GM12801 (cell line): Measurements from ENCODE around the gene TSSC4.

Experiments
- TF ChIP-seq, protein P1 (sequence below): IDR thresholded peaks from one replicate; pipeline ENCODE4 v1.5.1; 2011; ENCODE audit warnings: control low read depth; ENCODE audit not compliant: insufficient read length; ENCODE audit errors: extremely low read depth

The TSSC4 gene

DNA sequence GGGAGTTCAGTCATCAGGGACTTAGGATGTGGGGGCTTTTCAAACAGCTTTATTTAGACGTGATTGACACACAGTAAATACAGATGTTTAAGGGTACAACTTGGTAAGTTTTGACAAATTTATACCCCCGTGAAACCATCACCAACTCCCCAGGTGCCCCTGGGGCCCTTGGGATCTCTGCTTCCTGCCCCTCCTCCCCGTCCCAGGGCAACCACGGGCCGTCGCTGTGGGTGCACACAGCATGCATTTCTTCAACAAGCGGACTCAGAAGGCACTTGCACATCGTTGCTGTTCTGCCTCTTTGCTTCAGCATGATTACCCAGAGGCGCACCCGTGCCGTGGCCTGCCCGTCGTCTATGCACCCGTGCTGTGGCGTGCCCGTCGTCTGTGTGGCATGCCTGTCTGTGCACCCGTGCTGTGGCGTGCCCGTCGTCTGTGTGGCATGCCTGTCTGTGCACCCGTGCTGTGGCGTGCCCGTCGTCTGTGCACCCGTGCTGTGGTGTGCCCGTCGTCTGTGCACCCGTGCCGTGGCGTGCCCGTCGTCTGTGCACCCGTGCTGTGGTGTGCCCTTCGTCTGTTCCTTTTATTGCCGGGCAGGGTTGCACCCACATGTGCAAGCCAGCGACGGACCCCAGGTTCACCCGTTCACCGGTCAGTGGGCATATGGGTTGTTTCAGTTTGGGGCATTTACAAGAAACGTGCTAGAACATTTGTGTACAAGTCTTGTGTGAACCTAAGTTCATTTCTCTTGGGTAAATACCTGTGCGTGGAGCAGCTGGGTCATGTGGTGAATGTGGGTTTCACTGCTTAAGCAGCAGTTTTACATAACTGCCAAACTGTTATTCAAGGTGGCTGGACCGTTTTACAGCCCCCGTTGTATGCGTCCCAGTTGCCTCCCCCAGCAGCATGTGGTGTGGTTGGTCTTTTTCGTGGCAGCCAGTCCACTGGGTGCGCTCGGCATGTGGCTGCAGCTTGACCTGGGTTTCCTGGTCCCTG lies 15.1 kb upstream of the TSSC4 start:
- TF ChIP-seq, protein P1, sequence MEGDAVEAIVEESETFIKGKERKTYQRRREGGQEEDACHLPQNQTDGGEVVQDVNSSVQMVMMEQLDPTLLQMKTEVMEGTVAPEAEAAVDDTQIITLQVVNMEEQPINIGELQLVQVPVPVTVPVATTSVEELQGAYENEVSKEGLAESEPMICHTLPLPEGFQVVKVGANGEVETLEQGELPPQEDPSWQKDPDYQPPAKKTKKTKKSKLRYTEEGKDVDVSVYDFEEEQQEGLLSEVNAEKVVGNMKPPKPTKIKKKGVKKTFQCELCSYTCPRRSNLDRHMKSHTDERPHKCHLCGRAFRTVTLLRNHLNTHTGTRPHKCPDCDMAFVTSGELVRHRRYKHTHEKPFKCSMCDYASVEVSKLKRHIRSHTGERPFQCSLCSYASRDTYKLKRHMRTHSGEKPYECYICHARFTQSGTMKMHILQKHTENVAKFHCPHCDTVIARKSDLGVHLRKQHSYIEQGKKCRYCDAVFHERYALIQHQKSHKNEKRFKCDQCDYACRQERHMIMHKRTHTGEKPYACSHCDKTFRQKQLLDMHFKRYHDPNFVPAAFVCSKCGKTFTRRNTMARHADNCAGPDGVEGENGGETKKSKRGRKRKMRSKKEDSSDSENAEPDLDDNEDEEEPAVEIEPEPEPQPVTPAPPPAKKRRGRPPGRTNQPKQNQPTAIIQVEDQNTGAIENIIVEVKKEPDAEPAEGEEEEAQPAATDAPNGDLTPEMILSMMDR = no peak

GRCh38 chr11:2386591-2386990 lies 14.0 kb upstream of the TSSC4 start:
- TF ChIP-seq, protein P1 = no peak

GRCh38 chr11:2387266-2387987 lies 13.1 kb upstream of the TSSC4 start:
- TF ChIP-seq, protein P1 = no peak

DNA sequence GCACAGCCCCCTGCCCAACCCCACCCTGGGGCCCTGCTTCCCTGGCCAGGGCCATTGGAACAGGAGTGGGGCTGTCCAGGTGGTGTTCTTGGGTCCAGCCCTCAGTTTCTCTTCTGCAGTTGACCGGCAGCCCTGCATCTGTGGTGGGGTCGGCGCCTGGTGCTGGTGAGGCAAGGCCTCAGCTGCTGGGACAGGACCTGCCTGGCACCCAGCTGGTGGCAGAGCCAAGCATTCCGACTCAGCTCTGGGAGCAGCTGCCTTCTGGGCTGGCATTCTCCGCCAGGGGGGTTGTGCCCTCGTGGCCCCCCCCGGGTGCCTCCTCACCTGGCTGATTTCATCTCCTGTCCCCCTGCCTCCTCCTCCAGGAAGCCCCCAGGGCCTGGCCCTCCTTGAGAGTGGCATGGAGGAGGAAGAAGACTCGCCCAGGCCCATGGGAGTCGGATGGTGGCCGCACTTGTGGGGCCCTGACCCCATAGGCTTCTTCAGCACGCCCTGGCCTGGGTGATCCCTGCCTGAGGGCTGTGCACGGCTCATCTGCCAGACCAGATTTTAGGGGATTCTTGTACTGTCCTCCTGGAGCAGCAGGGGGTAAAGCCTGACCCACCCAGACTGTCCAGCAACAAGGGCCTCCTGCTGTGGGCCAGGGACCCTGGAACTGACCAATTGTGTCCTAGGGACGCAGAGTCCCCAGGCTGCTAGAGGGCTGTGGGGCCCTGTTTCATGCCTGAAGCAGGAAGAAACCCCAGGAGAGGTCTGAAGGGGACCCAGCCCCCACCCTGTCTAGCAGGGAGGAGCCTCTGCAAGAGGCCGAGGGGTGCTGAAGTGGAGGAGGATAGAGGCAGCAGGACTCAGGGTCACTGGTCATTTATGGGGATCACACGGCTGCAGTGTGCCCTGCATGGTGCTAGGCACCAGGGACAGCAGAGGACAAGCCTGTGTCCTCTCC lies 11.8 kb upstream of the TSSC4 start:
- TF ChIP-seq, protein P1 = no peak

DNA sequence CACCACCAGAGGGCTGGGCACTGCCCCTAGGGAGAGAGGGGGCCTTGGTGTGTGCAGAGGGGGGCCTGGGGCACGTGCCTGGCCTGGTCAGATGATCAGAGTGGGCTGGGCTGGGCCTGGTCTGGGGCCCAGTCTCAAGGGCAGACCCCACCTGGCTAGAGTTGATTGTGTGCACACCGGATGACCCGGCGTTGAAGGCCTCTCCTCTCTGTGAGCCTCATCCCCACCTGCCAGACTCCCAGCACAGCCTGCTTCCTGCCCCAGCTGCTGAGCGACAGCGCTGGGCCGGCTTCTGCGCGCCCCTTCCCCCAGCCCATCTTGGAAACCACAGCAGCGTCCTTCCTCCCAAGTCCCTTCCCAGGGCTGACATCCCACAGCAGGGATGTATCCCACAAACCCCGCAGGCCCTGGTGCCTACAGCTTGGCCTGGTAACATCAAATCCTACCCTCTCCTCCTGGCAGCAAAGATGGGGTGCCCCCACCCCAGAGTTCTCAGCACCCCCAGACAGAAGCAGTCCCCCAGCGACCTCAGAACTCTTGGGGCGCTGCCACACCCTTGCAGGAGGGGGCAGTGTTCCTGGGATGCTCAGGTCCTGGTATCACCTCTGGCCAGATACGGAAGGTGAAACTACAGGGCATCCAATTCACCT lies 11.0 kb upstream of the TSSC4 start:
- TF ChIP-seq, protein P1 = no peak

DNA sequence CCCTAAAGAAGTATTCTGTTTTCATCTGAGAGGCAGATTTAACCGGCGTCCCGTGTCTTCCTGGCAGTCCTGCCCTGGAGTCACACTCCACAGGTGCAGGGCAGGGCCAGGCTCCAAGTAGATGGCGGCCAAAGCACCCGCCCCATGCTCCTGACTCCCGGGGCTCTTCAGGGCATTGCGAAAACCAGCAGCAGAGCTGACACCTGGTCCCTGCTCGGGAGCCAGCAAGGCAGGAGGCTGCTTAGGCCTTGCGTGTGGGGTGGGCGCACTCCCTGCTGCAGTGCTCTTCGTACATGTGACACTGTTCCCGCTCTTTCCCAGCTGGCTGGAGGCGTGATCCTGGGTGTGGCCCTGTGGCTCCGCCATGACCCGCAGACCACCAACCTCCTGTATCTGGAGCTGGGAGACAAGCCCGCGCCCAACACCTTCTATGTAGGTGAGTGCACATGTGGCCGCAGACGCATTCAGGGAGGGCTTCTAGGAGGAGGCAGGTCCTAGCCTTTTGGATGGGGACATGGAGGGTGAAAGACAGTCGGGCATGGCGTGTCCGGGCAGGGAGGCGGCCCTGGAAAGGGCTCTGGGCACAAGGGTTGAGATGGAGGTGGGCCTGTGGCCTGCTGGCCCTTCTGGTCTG lies 10.3 kb upstream of the TSSC4 start:
- TF ChIP-seq, protein P1 = no peak
